T-helper 2 cell (primary cell): Measurements from ENCODE around the gene GPATCH8.
"Not testable (repeated sequence)": the region's sequence is repeated elsewhere in the genome, so short reads cannot be mapped to it uniquely, and the experiment has no call there.

ENCODE experiments used
- DNase-seq, 5 experiments: peaks; one replicate each; pipeline versions ENCODE4 v3.0.0 to v3.0.0-alpha.2; 2012 to 2022

GPATCH8 gene

GRCh38 chr17:44374306-44375195 lies 128.7 kb downstream of the GPATCH8 start:
- DNase-seq = no peak

GRCh38 chr17:44372036-44372435 lies 131.2 kb downstream of the GPATCH8 start:
- no peak for DNase-seq

DNA sequence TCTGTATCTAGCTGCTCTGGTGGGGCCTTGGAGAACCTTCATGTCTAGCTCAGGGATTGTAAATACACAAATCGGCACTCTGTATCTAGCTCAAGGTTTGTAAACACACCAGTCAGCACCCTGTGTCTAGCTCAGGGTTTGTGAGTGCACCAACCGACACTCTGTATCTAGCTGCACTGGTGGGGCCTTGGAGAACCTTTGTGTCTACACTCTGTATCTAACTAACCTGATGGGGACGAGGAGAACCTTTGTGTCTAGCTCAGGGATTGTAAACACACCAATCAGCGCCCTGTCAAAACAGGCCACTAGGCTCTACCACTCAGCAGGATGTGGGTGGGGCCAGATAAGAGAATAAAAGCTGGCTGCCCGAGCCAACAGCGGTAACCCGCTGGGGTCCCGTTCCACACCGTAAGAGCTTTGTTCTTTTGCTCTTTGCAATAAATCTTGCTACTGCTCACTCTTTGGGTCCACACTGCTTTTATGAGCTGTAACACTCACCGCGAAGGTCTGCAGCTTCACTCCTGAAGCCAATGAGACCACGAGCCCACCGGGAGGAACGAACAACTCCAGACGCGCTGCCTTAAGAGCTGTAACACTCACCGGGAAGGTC lies 133.7 kb downstream of the GPATCH8 start:
- peak in 1 of 5 experiments; percentile 36 for DNase-seq

GRCh38 chr17:44368391-44369243 lies 134.6 kb downstream of the GPATCH8 start:
- DNase-seq = not testable (repeated sequence)

DNA sequence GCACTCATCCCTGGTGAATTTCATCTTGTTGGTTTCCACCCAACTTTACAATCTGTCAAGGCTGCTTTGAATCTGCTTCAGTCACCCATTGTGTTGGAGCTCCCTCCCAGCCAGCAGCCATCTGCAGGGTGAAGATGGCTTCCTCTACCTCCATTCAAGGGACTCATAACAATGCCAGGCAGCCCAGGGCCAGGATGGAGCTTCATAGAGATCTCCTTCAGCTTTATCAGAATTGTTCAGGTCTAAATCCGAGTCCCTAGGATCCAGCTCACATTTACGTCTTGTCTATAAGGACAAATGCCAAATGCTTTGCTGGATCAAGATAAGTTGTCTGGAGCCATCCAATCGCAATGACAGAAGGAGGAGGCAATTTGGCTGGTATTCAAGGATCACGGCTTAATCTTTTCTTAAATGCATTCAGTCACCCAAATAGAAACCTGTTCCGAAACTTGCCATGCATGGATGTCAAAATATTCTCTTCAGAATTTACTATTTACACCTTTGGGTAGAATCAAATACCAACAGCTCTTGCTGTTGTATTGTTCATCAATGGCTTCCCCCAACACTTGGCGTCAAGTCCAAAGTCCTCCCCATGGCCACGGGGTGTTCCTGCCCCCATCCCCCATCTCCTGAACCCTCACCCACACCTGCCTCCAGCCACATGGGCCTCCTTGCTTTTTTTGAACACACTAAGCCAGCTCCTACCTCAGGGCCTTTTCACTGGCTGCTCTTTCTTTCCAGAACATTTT lies 135.8 kb downstream of the GPATCH8 start:
- no peak for DNase-seq

DNA sequence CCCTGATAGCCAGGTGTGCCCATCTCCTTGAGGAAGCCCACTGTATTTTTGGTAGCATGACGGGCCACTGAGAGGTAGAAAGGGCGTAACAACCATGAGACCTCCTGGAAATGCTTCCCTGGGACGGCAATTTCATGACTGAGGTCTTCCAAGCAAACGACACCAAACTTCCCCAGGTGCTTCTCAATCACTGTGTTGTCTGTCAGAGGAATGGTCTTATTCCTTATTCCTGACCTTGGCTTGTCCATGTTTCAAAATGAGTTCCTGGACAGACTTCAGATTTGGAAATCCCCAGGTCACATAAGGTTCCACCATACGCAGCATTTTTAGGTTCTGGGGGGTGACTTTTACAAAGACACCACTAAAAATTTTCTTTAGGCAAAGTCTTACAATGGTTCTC lies 138.2 kb downstream of the GPATCH8 start:
- not testable (repeated sequence) for DNase-seq

- DNase-seq = peak; percentile 46 to 69 (median 52)
Measured at GRCh38 chr17:44363613-44364159, 139.5 kb downstream of the GPATCH8 start, which contains the start of gene FAM171A2. Gene FAM171A2, minus strand, starts transcription at chr17:44363853. Its CDS starts 139 bp downstream, at chr17:44363714.

DNA sequence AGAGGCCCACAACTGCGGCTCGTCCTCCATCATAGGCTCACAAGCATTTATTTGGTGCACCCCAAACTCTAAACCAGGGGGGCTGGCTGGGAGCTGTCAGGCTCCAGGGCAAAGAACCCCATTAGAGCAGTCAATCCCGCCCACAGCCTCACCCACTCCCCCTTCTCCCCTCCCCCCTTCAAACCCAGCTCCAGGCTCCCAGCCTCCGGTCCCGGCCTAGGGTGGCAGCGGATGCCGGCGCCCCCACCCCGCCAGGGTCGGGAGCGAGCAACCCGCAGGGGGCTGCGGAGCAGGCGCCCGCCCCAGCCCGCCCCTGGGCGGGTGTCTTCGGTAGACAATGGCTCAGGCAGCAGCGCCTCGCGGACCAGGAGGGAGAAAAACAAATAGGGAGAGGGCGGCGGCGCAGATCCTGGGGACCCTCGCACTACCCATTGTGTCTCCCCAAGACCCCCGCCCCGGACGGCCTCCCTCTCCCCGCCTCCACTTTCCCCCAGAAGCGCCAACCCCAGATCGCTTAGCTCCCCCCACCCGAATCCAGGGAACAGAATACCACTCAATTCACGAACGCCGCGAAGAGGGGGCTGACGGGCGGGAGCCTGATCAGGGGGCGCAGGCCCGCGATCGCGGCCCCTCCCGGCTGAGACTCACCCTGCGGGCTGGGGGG lies 140.1 kb downstream of the GPATCH8 start:
- DNase-seq = no peak

GRCh38 chr17:44362459-44362948 lies 140.7 kb downstream of the GPATCH8 start:
- DNase-seq = no peak

- no peak for DNase-seq
Measured at GRCh38 chr17:44361292-44362260, 141.6 kb downstream of the GPATCH8 start.

DNA sequence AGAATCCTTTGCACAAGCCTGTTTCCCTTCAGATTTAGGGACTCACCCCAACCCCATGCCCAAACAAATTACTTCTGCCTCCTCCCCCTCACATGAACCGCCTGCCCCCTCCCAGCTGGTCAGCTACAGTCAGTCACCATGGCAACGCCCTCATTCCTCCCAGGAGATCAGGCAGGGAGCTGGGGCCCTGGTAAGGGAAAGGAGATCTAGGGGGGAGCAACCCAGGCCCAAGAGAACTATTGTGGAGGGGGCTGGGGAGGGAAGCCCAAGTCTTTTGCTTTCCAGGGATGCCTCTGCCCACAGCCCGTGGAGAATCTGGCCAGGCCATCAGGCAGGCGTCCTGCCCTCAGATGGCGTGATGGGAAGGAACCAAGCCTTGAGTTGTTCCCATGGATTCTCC lies 142.4 kb downstream of the GPATCH8 start:
- no peak for DNase-seq

DNA sequence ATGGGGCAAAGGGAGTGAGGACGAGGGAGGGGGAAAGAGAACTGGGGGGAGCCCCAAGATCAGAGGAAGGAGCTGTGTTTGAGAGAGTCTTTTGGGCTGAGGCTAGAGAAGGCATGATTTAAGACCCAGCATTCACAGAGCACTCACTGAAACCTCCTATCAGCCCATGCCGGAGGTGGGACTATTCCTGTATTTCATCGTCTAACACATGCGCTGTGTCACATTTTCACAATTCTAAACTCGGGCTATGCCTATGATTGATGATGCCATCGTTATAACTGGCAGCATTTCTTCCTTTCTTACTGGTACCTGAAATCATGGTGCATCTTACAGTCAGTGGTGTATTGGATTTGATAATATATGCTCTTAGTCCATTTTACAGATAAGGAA lies 143.1 kb downstream of the GPATCH8 start:
- no peak for DNase-seq

GRCh38 chr17:44359458-44360143 lies 143.6 kb downstream of the GPATCH8 start:
- no peak for DNase-seq

- DNase-seq = no peak
Measured at GRCh38 chr17:44359006-44359405, 144.2 kb downstream of the GPATCH8 start.

- DNase-seq = no peak
Measured at GRCh38 chr17:44358066-44358465, 145.1 kb downstream of the GPATCH8 start.

DNA sequence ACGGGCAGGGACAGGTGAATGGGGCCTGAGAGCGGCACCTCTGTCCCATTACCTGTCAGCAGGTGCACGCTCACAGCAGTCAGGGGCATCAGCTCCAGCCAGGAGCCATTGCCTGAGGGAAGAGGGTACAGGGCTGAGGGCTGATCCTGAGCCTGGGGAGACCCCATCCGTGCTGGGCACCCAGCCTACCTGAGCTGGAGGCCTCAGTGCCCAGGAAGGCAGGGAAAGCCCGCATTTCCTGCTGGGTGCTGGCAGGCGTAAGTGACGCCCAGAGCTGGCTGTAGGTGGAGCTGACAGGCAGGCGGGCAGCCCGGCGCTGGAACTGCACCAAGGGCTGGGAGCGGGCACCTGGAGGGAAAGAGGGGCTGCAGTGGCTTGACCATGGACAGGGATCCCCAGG lies 147.0 kb downstream of the GPATCH8 start:
- DNase-seq = no peak

DNA sequence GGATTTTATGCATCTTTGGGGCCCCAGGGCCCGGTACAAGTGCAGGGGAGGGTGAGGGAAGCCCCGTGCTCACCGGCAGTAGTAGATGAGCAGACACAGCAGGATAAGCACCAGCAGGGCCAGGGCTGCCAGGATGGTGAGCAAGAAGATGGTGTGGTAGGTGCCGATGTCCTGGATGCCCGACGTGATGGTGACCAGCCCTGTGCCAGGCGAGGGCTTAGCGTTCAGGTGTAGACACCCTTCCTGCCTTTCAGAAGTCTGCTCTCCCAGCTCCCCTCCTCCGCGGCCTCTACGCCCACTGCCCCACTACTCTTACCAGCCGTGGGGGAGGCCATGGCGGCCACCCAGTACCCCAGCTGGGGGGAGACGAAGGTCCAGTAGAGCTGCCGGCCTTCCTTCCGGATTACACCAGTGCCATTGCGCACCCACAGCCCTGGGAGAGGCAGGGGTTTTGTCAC lies 147.5 kb downstream of the GPATCH8 start:
- DNase-seq = no peak

DNA sequence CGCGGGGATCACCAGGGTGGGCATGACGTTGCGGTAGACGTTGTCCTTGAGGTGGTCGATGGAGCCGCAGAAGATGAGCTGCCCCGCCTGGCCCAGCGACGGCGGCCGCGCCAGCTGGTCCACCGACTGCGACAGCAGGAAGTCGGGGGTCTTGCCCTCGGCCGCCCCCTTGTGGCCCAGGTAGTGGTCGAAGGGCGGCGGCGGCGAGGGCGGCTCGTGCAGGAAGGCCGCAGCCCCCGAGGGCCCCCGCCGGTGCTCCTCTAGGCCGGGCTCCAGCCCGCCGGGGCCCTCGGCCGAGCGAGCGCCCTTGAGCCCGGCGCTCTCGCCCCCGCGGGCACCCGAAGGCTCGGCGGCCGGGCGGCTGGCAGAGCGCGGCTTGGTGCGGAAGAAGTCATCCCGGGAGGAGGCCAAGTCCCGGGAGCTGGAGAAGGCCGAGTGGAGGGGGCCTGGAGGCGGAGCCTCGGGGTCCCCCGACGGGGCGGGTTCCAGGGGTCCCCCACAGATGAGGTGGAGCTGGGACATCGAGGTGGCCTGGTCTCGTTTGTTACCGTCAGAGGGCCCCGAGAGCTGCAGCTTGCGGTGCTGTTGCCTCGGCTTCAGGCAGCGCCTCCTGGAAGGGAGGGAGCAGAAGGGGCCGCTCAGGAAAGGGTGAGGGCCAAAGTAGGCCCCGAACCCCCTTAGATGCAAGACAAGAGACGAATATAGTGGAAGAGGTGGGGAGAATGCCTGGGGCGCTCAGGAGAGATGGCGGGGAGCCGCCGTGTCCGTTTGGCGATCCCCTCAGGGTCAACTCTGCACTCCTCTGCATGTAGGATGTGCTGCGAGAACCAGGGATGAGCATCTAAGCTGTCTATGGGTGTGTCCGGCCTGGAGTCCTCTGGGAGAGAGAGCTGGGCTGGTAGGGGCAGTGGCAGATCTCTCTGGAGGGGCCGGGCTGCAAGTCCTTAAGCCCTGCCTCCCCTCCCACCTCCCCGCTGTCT lies 148.3 kb downstream of the GPATCH8 start:
- DNase-seq = peak; percentile 36 to 50 (median 44)
